NCI-H1105 treated with DMSO at 0.1 percent for 48 hours (cell line): ENCODE measurements around the gene RCSD1.
A peak's percentile ranks its signal among the peaks of the same experiment; 100 is the strongest.
"Not testable (repeated sequence)": the region's sequence is repeated elsewhere in the genome, so short reads cannot be mapped to it uniquely, and the experiment has no call there.

ENCODE experiments used
- DNase-seq: peaks from one replicate; lab custom pipeline; 2025; lab: John Stamatoyannopoulos, UW

The RCSD1 gene

GRCh38 chr1:167716000-167716271, 85.9 kb downstream of the RCSD1 start:
- DNase-seq, result peak; percentile 49

- DNase-seq, result no peak
These were observed 87.3 kb downstream of the RCSD1 start for GRCh38 chr1:167717351-167717750.

- DNase-seq, result no peak
These were observed 89.1 kb downstream of the RCSD1 start for GRCh38 chr1:167718914-167719691.

GRCh38 chr1:167719715-167720421, 89.8 kb downstream of the RCSD1 start:
- not testable (repeated sequence) for DNase-seq

DNA sequence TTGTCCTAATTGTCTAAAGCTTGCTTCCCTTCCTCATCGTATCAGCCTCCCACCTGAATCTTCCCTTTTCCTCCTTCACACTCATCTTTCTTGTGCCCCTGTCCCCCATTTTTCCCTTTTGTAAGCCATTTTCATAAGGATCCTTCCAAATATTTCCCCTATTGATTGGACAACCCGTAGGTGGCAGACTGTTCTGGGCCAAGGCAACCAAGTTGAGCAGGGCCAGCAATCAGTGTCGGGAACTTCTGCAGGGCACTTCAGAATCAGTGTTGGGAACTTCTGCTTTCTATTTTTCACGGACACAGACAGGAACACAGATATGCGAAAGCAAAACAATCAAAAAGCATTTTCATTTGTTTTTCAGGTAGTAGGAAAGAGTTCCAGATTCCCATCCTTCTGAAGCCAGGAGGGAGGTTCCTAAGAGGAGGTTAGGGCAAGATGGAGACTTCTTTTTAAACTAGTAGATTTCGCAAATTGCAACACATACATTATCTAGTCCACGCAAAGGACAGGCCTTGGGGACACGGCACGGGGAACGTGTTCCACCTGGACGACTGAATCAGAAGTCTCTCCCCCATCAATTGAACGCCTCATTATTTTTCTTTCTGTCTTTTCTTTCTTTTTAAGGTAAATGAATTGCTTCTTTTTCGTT, 91.1 kb downstream of the RCSD1 start:
- no peak for DNase-seq

DNA sequence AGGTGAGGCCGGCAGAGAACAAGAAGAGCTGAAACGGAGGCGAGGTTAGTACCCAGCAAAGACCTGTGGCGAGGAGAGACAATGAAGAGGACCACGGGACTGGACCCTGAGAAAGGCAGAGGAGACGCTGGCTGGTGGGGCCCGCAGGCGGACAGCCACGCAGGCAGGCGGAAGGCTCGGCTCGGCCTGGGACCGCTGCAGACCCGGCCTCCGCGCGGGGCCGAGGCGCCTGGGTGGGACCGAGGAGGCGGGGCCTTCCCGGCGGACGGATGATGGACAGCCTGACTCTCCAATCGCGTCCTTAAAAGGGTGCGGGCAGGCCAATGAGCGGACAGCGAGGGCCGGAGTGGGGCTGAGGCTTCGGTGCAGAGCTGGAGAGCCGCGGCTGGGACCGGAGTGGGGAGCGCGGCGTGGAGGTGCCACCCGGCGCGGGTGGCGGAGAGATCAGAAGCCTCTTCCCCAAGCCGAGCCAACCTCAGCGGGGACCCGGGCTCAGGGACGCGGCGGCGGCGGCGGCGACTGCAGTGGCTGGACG, 91.7 kb downstream of the RCSD1 start, which contains the start of gene MPZL1:
Gene MPZL1, plus strand, starts transcription at position 366 of the 535 bp plus-strand sequence. CDS start 170 bp downstream, outside the sequence.
- DNase-seq, result peak; percentile 92

GRCh38 chr1:167722152-167722869, 92.3 kb downstream of the RCSD1 start:
- peak; percentile 69 for DNase-seq

- DNase-seq, result no peak
These were observed 92.8 kb downstream of the RCSD1 start for GRCh38 chr1:167722870-167723251.

GRCh38 chr1:167723707-167724323, 93.8 kb downstream of the RCSD1 start:
- no peak for DNase-seq

GRCh38 chr1:167726008-167726407, 96.0 kb downstream of the RCSD1 start:
- DNase-seq, result no peak

DNA sequence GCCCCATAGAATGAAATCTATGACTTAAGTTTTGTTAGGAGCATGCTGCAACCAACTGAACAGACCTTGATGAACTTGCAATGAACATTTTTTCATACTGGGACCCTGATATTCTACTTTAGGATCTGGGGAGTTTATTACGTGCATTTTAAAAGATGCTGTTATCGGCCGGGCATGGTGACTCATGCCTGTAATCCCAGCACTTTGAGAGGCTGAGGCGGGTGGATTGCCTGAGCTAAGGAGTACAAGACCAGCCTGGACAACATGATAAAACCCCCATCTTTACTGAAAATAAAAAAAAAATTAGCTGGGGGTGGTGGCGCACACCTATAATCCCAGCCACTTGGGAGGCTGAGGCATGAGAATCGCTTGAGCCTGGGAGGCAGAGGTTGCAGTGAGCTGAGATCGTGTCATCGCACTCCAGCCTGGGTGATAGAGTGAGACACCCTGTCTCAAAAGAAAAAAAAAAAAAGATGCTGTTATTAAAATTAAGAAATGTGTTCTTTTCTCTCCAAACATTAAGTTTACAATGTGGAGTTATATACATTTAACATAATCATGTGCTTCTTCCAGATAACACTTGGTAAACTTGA, 98.9 kb downstream of the RCSD1 start:
- no peak for DNase-seq

GRCh38 chr1:167734227-167734626, 104.2 kb downstream of the RCSD1 start:
- no peak for DNase-seq

DNA sequence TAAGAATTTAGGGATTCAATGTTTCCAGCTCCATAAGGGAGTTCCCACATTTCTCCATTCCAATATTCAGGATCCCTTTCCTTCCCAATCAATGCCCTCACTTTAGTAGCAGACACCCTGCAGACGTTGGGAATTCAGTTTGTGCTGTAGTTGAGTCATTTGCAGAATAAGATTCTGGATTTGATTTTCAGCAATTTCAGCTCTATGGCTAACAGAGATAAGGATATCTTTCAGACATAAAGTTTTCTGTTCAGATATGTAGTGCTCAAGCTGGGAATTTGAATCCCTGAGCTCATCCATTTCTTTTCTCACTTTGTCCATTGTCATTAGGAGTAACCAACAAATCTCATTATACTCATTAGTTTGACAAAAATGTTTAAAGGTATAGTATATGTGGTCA, 104.8 kb downstream of the RCSD1 start:
- DNase-seq, result no peak

DNA sequence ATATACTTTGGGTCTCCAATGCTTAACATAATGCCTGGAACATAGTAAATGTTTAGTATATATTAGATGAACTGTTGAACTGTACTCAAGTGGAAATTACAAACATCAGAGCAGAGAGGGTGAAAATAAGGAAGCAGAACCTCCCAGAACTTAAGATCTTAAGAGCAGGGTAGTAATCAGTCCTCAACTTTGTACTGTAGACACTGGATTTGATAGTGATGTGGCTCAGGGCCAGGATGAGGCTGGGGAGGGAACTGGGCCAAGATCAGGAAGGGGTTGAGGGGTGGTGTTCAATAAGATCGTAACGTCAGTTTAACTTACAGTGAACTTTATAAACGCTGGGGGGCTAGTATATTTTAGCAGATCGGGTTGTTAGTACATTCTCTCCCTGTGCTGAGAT, 107.1 kb downstream of the RCSD1 start:
- no peak for DNase-seq

DNA sequence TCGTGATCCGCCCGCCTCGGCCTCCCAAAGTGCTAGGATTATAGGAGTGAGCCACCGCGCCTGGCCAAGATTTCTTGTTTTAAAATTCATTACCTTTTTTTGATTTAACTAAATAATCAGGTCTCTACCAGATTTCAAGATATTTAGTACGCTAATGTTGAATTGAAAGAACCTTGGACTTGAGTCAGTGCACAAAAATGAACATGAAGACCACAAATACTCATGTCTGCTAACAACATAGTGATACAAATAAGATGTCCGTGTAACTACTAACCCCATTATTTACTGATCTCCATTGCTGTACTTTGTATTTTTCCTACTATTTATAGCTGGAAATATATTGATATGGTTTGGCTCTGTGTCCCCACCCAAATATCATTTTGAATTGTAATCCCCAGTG, 108.1 kb downstream of the RCSD1 start:
- no peak for DNase-seq

GRCh38 chr1:167739752-167740151, 109.7 kb downstream of the RCSD1 start:
- DNase-seq, result no peak

- DNase-seq, result not testable (repeated sequence)
These were observed 111.1 kb downstream of the RCSD1 start for GRCh38 chr1:167741103-167741502.

- not testable (repeated sequence) for DNase-seq
These were observed 112.5 kb downstream of the RCSD1 start for GRCh38 chr1:167742392-167743057.

GRCh38 chr1:167744901-167745300, 114.9 kb downstream of the RCSD1 start:
- no peak for DNase-seq

GRCh38 chr1:167746013-167746672, 116.1 kb downstream of the RCSD1 start:
- DNase-seq, result no peak
